C4-2B (cell line): ENCODE data around the gene FURIN.

Experiments
- CTCF ChIP-seq: fragments of 450-650 bp; conservative IDR thresholded peaks from 2 replicates; pipeline ENCODE4 v1.5.1; 2017; ENCODE audit warnings: mild to moderate bottlenecking
- ZFX ChIP-seq: fragments of 450-650 bp; IDR thresholded peaks from 2 replicates; pipeline ENCODE4 v1.6.1; 2017

DNA sequence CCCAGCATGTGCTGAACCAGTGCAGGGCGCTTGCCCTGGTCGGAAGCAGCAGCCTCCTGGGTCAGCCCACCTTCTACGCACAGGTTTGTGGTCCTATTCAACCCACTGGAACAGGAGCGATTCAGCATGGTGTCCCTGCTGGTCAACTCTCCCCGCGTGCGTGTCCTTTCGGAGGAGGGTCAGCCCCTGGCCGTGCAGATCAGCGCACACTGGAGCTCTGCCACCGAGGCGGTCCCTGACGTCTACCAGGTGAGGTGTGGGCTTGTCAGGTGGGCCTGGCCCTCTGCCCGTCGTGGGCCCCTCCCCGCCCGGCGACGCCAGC is 42.9 kb downstream of the FURIN start:
- TF ChIP-seq CTCF (no peak), ZFX (no peak)
